ENCODE results near the gene KCNQ5.

The KCNQ5 gene

GRCh38 chr6:72640615-72640930, 18.7 kb downstream of the KCNQ5 start:
- no peak for DNase-seq (ENCODE audit: low read depth)

DNA sequence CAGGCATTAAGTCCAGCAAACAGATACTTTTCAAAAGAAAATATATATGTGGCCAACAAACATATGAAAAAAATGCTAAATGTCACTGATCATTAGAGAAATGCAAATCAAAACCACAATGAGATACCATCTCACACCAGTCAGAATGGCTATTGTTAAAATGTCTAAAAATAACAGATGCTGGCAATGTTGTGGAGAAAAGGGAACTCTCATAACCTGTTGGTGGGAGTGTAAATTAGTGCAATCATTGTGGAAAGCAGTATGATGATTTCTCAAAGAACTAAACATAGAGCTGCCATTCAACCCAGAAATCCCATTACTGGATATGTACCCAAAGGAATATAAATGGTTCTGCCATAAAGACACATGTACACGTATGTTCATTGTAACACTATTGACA, 20.6 kb downstream of the KCNQ5 start:
- no peak for DNase-seq (ENCODE audit: low read depth)

- no peak for DNase-seq (ENCODE audit: low read depth)
Measured at GRCh38 chr6:72643214-72643613, 21.4 kb downstream of the KCNQ5 start.

DNA sequence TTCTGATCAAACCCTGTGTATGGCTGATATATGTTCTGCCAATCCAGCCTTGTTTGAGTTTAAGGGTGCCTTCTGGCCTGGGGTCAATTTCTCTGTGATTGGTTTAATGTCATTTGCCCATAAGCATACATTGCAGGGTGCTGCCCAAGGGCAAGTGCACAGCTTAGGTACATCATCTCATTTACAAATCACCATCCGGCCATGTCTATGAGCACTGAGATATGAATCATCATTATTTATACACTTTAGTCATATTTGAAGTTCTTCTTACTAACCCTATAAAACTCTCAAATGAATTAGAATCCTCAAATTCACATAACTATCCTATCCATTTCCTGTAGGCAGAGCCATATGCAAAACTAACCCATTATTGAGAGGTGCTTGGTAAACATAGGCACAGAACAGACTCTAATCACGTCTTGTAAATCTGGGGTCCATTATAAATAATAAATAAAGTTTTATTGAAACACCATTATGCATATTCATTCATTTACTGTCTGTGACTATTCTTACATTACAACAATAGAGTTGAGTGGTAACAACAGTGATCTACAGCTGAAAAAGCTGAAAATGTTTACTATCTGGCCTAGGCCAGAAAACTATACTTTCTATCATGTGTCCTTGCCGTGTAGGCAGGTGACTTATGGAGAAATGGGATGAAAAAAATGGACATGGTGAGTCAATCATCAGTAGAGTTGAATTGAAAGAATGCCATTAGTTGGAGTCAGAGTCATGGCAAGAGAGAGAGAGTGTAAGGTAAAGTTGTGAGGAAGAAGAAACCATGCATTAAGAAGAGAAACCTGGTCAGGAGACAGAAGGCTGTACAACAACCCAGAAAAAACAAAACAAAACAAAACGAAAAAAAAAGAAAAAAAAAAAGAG, 25.0 kb downstream of the KCNQ5 start:
- DNase-seq (ENCODE audit: low read depth), result no peak

- DNase-seq (ENCODE audit: low read depth), result no peak
Measured at GRCh38 chr6:72647489-72647888, 25.6 kb downstream of the KCNQ5 start.

DNA sequence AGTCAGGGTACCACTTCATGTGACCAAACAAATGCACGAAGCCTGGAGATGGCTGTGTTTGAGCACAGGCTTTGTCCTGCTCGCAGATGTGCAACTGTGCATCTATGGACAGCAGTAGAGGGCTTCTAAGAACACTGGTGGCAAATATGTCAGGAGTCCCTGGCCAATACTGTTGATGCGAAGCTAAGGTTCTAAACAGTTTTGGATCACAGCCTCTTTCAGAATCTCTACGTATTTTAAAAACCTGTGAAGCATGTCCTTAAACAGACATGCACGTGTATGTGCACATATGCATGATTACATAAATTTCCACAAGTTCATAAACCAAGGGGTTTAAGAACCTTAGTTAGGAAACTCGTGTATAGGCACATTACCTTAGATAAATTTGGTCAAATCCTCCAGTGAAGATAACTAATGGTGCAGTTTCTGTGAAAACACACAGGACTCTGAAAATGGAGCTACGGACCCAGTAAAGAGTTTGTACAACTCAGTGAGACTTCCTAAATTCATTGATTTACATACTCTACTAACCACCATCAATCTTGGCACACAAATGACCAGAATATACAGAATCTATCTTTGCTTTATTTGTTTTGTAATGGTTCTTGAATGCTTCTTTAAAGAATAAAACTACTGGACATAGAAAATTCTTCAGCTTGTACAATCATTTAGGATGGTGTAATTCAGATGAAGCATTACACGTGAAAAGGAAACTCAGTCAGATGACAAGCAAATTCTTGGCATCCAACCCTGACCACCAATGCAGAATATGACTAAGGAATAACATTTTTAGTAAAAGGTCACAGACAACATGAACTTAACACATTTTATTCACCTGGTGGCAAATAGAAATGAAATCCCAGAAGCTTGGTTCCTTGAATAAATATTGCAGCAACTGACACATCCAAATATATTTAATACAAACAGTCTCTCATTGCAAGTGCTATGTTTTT, 27.4 kb downstream of the KCNQ5 start:
- DNase-seq (ENCODE audit: low read depth), result peak; percentile 78

DNA sequence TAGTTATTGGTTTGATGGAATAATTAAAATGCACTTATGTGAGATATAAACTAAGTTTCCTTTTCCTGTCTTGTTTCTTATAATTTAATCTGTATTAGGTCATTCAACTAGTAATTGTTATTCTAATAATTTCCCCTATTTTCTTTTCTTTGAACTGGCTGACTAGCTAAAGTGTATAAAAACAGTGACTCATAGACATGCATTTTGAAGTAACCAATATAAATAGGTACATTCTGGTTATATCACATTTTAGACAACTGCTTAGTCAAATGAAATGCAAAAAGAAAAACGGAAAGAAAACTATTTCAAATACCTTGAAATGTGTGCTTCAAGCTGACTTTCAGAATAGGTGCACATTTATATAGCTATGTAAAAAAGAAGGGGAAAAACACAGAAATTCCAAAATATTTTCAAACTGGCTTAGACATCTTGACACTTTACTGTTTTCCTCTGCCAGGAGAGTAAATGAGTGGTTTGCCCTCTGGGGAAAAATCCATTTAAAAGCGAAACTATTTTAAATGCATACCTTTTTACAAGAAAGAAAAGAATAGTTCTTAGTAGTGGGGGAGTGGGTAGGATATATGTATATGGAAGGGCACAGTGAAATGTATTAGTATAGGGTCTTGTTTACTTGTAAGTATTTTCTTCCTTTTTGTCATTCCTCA, 28.3 kb downstream of the KCNQ5 start:
- no peak for DNase-seq (ENCODE audit: low read depth)

GRCh38 chr6:72651174-72651573, 29.3 kb downstream of the KCNQ5 start:
- DNase-seq (ENCODE audit: low read depth), result peak; percentile 21

DNA sequence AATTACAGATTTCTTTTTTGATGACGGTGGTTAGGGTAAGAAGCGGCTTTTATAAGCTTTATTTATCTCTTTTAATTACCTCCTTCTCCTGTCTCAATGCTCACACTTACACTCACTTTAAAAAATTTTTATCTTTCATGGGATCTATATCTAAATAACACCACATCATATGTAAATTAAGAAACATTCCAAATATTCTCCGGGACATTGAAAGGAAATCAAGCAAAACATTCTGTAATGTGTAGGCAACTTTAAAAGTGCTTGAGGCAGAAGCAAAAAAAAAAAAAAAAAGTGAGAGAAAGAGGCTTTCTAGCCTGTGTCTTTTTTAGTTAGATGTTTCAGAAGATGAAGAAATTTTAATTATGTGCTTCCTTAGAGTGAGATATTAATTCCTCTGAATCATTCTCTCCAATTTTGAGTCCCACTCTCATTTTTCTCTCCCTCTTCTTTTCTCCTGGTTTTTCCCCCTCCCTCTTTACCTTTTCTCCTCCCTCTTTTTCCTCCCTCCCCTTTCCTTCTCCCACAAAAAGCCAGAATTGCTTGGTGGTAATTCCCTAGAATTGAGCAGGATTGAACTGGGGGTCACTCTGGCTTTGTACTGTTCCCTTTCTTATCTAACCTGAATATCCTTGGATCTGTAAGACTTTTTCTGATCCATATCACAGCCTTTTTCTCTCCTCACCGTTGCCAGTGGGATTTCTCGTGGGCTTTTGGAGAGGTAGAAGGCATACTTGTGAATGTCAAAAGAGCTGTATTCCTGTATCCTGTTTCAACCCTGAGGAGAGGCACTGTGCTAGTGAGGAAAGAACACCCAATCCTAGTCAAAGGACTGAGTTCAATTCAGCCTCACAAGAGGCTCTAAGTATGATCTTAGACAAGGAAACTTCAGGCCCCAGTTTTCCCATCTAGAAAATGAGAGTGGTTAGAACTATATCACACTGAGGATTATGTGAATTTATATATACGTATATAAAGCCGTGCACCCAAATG, 30.4 kb downstream of the KCNQ5 start:
- DNase-seq (ENCODE audit: low read depth), result no peak

- no peak for DNase-seq (ENCODE audit: low read depth)
Measured at GRCh38 chr6:72653026-72653425, 31.2 kb downstream of the KCNQ5 start.

DNA sequence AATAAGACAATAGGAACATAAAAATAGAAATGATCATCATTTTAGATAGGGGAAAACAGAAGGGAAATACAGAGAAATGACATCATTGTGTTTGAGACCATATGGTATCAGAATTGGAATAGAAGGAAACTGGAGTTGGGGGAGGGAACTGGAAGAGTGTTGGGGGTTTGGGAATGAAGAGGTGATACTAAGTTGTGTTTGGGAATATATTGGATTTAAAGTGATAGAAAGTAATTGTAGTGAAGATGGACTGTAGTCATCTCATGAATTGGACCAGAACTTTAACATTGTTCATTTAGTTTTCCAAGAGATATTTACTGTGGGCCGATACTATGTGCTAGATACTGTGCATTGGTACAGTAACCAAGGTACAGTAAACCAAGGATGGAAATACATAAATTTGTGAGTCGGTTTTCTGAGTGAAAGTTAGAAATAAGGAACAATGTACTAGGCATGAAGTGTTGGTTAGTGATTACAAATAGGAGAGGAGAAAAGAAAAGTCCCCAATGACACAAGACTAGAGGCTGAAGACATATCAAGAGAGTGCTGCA, 32.3 kb downstream of the KCNQ5 start:
- no peak for DNase-seq (ENCODE audit: low read depth)

DNA sequence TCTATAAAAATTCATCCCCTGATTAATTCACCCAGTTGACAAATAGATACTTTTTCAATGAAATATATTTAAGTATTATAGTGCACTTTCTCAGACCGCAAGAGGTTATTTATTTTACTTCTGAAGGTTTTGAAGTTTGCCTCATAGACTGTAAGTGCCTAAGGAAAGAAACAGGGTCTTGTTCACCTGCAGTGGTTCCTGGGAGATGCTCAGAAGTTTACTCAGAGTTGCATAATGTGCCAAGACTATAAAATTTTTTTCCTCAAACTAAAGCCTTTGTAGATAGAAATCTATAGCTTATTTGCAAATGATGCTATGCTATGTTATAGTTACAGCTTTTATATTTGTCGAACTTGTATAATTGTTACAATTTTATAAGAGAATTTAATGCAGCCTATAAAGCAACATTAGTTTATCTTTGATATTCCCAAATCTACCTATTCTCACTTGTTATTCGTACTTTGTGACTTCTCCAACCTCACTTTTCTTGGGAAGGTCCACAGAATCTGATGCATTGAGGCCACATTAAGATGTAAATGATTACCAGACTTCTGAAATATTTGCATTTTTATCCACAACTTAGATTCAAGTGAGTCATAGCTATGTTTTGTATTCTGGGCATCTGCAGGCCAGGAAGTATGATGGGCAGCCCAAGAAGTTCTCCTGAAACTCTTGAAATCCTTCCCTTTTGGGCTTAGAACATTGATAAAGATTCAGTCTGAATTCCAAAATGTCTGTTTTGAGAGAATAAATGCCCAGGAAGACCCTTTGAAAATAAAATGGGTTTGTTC, 35.7 kb downstream of the KCNQ5 start:
- no peak for DNase-seq (ENCODE audit: low read depth)

DNA sequence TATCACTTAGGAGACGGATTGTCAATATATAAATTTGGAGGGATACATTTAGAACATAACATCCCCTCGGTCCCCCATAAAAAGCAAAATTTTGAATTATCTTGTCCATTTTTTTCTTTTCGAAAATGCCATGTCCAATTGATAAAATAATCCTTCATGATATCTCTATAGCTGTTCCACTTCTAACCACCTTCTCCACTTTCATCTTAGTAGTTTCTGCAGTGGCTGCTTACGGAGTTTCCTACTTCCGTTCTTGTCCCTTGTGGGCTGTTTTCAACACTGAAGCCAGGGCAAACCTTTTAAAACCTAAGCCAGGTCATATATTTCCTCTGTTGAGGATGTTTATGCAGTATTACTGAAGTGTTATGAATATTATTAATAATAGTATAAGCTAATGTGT, 37.9 kb downstream of the KCNQ5 start:
- no peak for DNase-seq (ENCODE audit: low read depth)

DNA sequence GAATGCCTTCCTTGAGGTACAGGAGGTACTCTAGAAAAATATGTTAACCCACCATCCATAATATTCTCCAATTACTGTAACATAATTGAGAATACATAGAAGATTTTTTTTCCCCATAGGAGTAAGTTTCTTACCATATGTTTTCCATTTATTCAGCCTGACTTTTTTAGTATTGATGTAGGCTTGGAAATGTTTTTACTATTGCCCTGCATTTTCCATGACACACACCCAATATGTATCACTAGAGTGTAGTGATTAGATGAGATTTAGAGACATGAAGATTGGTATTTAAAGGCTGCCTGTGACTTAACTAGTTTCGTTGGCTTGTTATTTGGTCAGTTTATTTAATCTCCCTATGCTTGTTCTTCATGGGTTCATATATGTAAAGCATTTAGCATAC, 39.5 kb downstream of the KCNQ5 start:
- DNase-seq (ENCODE audit: low read depth), result no peak

DNA sequence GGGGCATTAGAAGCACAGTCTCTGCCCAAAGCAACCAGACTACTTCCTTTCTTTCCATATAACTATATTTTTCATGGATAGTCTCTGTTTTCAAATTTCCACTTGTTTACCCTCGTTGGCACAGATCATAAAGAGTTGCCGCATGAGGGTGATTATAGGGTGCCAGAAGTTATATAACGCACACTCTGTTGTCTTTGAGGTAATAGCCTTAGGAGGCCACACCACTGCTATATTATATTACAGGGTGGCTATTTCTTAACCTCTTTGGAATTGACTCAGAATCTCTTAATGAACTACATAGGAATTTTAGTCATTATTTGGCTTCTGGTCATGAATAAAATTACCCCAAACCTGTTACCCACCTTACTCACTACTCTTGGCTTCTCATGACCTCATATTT, 43.7 kb downstream of the KCNQ5 start:
- no peak for DNase-seq (ENCODE audit: low read depth)

DNA sequence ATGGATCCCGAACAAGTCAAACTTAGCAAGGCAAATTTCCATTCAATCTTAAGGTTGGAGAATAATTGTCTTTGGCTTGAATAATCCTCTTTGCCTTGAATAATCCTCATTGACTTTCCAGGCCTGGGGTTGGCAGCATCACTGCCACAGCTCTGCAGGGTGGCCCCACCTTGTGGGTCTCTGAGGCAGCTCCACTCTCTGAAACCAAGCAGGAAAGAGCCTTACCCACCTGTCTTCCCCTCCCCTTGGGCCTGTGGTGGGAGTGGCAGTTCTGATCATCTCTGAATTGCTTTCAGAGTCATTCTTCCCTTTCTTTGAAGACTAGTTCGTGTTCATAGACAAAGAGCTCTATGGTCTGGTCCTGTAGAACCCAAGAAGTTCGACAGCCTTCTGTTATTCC, 47.5 kb downstream of the KCNQ5 start:
- DNase-seq (ENCODE audit: low read depth), result no peak

- no peak for DNase-seq (ENCODE audit: low read depth)
Measured at GRCh38 chr6:72672906-72673305, 51.0 kb downstream of the KCNQ5 start.

DNA sequence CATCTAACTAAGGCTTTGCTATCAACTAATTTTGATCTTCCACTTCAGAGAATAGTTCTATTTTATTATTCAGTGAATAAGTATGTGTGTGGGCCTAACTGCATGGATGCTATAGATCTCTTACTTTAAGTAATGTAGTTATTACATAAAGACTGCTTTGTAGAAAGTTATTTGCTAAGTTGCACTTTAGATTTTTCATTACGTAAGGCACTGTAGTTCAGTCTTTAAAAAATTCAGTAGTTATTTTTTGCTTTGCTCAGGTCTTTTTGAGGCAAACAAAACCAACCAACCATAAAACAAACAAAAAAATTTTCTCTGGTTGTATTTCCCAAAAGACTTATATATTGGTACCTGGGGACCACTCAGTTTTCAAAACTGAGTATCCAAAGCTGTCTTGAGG, 53.0 kb downstream of the KCNQ5 start:
- no peak for DNase-seq (ENCODE audit: low read depth)

- no peak for DNase-seq (ENCODE audit: low read depth)
Measured at GRCh38 chr6:72675396-72675795, 53.5 kb downstream of the KCNQ5 start.

DNA sequence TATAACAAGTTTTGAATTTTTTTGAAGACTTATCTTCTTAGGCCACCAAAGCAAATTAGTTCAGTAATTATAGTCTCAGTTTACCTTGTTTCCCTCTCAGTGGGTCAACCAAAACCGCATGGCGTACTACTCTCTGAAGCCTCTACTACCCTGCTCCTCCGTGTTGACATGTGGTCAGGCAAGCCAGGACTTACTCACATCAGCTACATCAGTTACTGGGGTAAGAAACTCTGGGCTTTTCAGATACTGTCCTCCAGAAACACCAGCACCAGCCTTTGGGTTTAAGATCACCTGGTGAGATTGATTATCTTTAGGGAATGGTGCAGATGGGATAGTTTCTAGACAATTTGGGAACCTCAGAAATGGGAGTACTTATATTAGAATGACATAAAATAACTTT, 55.1 kb downstream of the KCNQ5 start:
- DNase-seq (ENCODE audit: low read depth), result no peak
